Adrenal gland (tissue), 12 donors: ENCODE measurements around the gene GOLT1A. TPM values are rescaled to one million over a fixed set of nuclear protein-coding genes. Genes with fewer than 3 reads are reported as not detected.

Experiments
- DNase-seq, 7 donors: peaks; one replicate each; pipeline ENCODE4 v3.0.0-alpha.2; 2019 to 2020
- H3K27ac ChIP-seq, 5 donors: fragments of 200-600 bp; sonication (generic) in 4 of 5; 1 replicate in 3 of 5; 2 replicates in 2 of 5; pipeline versions ENCODE4 v1.5.1 to v1.8.0; 2016 to 2020; ENCODE audit warnings: mild to moderate bottlenecking in 1 of 5
- H3K27me3 ChIP-seq: fragments of 200-600 bp; 2 replicates; pipeline ENCODE4 v1.8.0; 2021
- H3K36me3 ChIP-seq, 2 donors: fragments of 200-600 bp; replicated peaks in 1 of 2; 1 replicate in 1 of 2; 2 replicates in 1 of 2; pipeline versions ENCODE4 v1.5.1 to v1.8.0; 2018 to 2022
- H3K4me1 ChIP-seq, 2 donors: fragments of 200-600 bp; replicated peaks in 1 of 2; 1 replicate in 1 of 2; 2 replicates in 1 of 2; pipeline versions ENCODE4 v1.5.1 to v1.8.0; 2018 to 2021
- H3K4me3 ChIP-seq, 4 donors: fragments of 200-600 bp; sonication (generic) in 3 of 4; one replicate each; pipeline ENCODE4 v1.5.1; 2016 to 2018
- H3K9me3 ChIP-seq, 3 donors: fragments of 200-600 bp; sonication (generic) in 1 of 3; replicated peaks in 1 of 3; 1 replicate in 2 of 3; 2 replicates in 1 of 3; pipeline versions ENCODE4 v1.5.1 to v1.8.0; 2016 to 2021
- CTCF ChIP-seq, 6 experiments: fragments of 450-650 bp in 4 of 6; fragments of 200-600 bp in 2 of 6; sonication (generic) in 1 of 6; IDR thresholded peaks; 1 replicate in 5 of 6; 2 replicates in 1 of 6; pipeline versions ENCODE4 v1.5.1 to v1.8.0; 2016 to 2021; ENCODE audit warnings: antibody characterized with exemption in 6 of 6, mild to moderate bottlenecking in 2 of 6, moderate library complexity in 1 of 6
- POLR2A ChIP-seq, 2 donors: fragments of 450-650 bp; IDR thresholded peaks; one replicate each; pipeline ENCODE4 v1.6.1; 2017; ENCODE audit warnings: antibody characterized with exemption in 2 of 2, mild to moderate bottlenecking in 2 of 2, moderate library complexity in 1 of 2
- WGBS, 4 donors: extraction: QIAGEN DNeasy Blood & Tissue Kit in 2 of 4; methylation state at CpG; one replicate each; pipeline versions ENCODE4 v1.1.5 to v1.1.7; 2013 to 2017; 5-methylcytosine and 5-hydroxymethylcytosine counted together
- intact Hi-C, 2 donors: fragments of 100-400 bp; cut with DNase I; formaldehyde crosslinking; loops; one replicate each; pipeline versions ENCODE4 v1.14.1 to v1.15.0; 2022 to 2023
- polyA plus RNA-seq, 3 donors: library from polyadenylated mRNA; stranded (reverse); fragments of 200-250 nt in 2 of 3; fragments of 350-450 nt in 1 of 3; fragmentation: Illumina TruSeq in 1 of 3; extraction: RNeasy Lipid Tissue Mini Kit (QIAGEN cat#74804) in 1 of 3; gene quantifications; one replicate each; pipeline ENCODE4 v1.2.3, GENCODE V29; 2013 to 2014
- total RNA-seq, 9 donors: library from RNA; depleted of rRNA in 4 of 9; stranded (reverse); fragments of >200 nt in 4 of 9; fragments of 120-200 nt in 1 of 9; fragmentation: NEBNext Ultra II Directional in 1 of 9; extraction: Animal tissue kit (Norgen Biotek cat#: 25700) in 1 of 9; gene quantifications; one replicate each; pipeline versions ENCODE4 v1.1.0 to v1.2.4, GENCODE V29; 2013 to 2023
- donor health status: healthy with polysubstance abuse.
- donor health status: Bipolar disorder and iron deficiency.
- donor health status: DM: yes; HTN: yes; CAD: no.
- donor health status: DM: no; HTN: no; CAD: no.
- donor health status: DM: no; HTN: no; CAD: no.
- donor health status: DM: yes; HTN: yes; CAD: no.

The GOLT1A gene
- total and polyA plus RNA-seq, 12 donors, result 0.17 to 0.32 (median 0.31) TPM; not detected in 9

GRCh38 chr1:204251286-204251685, 37.5 kb upstream of the GOLT1A start:
- no peak for DNase-seq
- Histone ChIP-seq H3K4me1 (no peaks in the 10 kb centered on the region), H3K27ac (peak overlapping the region in 1 of 5 donors; percentile 1), H3K4me3 (no peak overlapping the region), H3K36me3 (no peaks in the 10 kb centered on the region), H3K27me3 (no peaks in the 10 kb centered on the region), H3K9me3 (no peaks in the 10 kb centered on the region)
- intact Hi-C loops, result no loop called here
- TF ChIP-seq CTCF (IDR thresholded peaks at IDR 0.05) (no peak), POLR2A (IDR thresholded peaks at IDR 0.05) (no peak)
- 96 to 99% (median 97%) methylated on average over 7 of the region's 7 CpGs for WGBS, 4 donors

- no peaks in the 10 kb centered on the region for H3K9me3 ChIP-seq
- H3K4me3 ChIP-seq, result no peak overlapping the region
- H3K27me3 ChIP-seq, result no peaks in the 10 kb centered on the region
- no peaks in the 10 kb centered on the region for H3K4me1 ChIP-seq
- peak overlapping the region in 1 of 5 donors; percentile 1 for H3K27ac ChIP-seq
- 72 to 86% (median 76%) methylated on average over 10 to 12 of the region's 12 CpGs for WGBS, 4 donors
- no peaks in the 10 kb centered on the region for H3K36me3 ChIP-seq
- intact Hi-C loops, result no loop called here
- DNase-seq, result peak in 3 of 7 donors; percentile 29 to 36 (median 30)
- no peak for TF ChIP-seq CTCF (IDR thresholded peaks at IDR 0.05)
- no peak for TF ChIP-seq POLR2A (IDR thresholded peaks at IDR 0.05)
Observed at GRCh38 chr1:204250428-204251030, 36.7 kb upstream of the GOLT1A start.

- no peak for TF ChIP-seq POLR2A (IDR thresholded peaks at IDR 0.05)
- no peak for TF ChIP-seq CTCF (IDR thresholded peaks at IDR 0.05)
- Histone ChIP-seq H3K27ac (no peak overlapping the region), H3K4me1 (no peaks in the 10 kb centered on the region), H3K36me3 (peaks cover 0 to 4% of the 10 kb centered on the region in 2 donors), H3K9me3 (no peaks in the 10 kb centered on the region), H3K4me3 (no peak overlapping the region), H3K27me3 (no peaks in the 10 kb centered on the region)
- no peak for DNase-seq
- intact Hi-C loops, result no loop called here
- WGBS, 4 donors, result 70 to 83% (median 79%) methylated on average over 7 of the region's 7 CpGs
Observed at GRCh38 chr1:204249736-204250427, 36.1 kb upstream of the GOLT1A start.

GRCh38 chr1:204248954-204249353, 35.2 kb upstream of the GOLT1A start:
- Histone ChIP-seq H3K9me3 (no peaks in the 10 kb centered on the region), H3K27me3 (no peaks in the 10 kb centered on the region), H3K27ac (no peak overlapping the region), H3K4me3 (no peak overlapping the region), H3K4me1 (no peaks in the 10 kb centered on the region), H3K36me3 (peaks cover 0 to 4% of the 10 kb centered on the region in 2 donors)
- no peak for TF ChIP-seq CTCF (IDR thresholded peaks at IDR 0.05)
- TF ChIP-seq POLR2A (IDR thresholded peaks at IDR 0.05), result no peak
- no peak for DNase-seq
- 87 to 100% (median 91%) methylated on average over 3 of the region's 3 CpGs for WGBS, 4 donors
- intact Hi-C loops, result no loop called here
